Mesenchymal stem cell (in vitro differentiated cells and primary cell): ENCODE measurements around the gene CXorf65.

Source experiments
- DNase-seq: peaks from one replicate; pipeline ENCODE4 v3.0.0-alpha.2; 2013
- H2AFZ ChIP-seq: one replicate; pipeline ENCODE4 v1.6.1; 2013; ENCODE audit warnings: low read depth, mild to moderate bottlenecking, control low read depth, inconsistent platforms, low read length, moderate library complexity
- H2AK5ac ChIP-seq: 2 replicates; pipeline ENCODE4 v1.6.1; 2013; ENCODE audit warnings: low read length, moderate library complexity, mild to moderate bottlenecking, inconsistent platforms; ENCODE audit not compliant: severe bottlenecking
- H2BK120ac ChIP-seq: one replicate; pipeline ENCODE4 v1.6.1; 2013; ENCODE audit warnings: low read depth, mild to moderate bottlenecking, inconsistent platforms, low read length, moderate library complexity
- H2BK12ac ChIP-seq, 2 experiments: one replicate each; pipeline ENCODE4 v1.6.1; 2013; ENCODE audit warnings: inconsistent platforms in 2 of 2, low read length in 2 of 2, mild to moderate bottlenecking in 2 of 2, moderate library complexity in 2 of 2, control low read depth in 1 of 2
- H2BK15ac ChIP-seq: one replicate; pipeline ENCODE4 v1.6.1; 2013; ENCODE audit warnings: mild to moderate bottlenecking, low read depth, inconsistent platforms; ENCODE audit not compliant: poor library complexity, severe bottlenecking
- H2BK5ac ChIP-seq: 2 replicates; pipeline ENCODE4 v1.6.1; 2013; ENCODE audit warnings: low read depth, mild to moderate bottlenecking, low read length, control low read depth, inconsistent platforms; ENCODE audit not compliant: poor library complexity, severe bottlenecking
- H3K14ac ChIP-seq, 2 experiments: one replicate each; pipeline ENCODE4 v1.6.1; 2013; ENCODE audit warnings: inconsistent platforms in 2 of 2, low read length in 2 of 2, control low read depth in 1 of 2, mild to moderate bottlenecking in 1 of 2, moderate library complexity in 1 of 2
- H3K18ac ChIP-seq, 2 experiments: one replicate each; pipeline ENCODE4 v1.6.1; 2013; ENCODE audit warnings: inconsistent platforms in 2 of 2, low read length in 2 of 2, control low read depth in 1 of 2, low read depth in 1 of 2, mild to moderate bottlenecking in 1 of 2
- H3K23ac ChIP-seq, 2 experiments: one replicate each; pipeline ENCODE4 v1.6.1; 2013; ENCODE audit warnings: inconsistent platforms in 2 of 2, low read length in 2 of 2, mild to moderate bottlenecking in 2 of 2, moderate library complexity in 2 of 2, control low read depth in 1 of 2
- H3K27ac ChIP-seq: 2 replicates; pipeline ENCODE4 v1.5.1; 2013; ENCODE audit warnings: mild to moderate bottlenecking, moderate library complexity, low read length, control low read depth, inconsistent platforms; ENCODE audit not compliant: poor library complexity, severe bottlenecking
- H3K27me3 ChIP-seq, 2 experiments: 2 replicates each; pipeline versions ENCODE4 v1.6.1 to v1.7.0; 2013; ENCODE audit warnings: low read length in 2 of 2, mild to moderate bottlenecking in 2 of 2, moderate library complexity in 2 of 2, control low read depth in 1 of 2, inconsistent platforms in 1 of 2; ENCODE audit not compliant: control insufficient read depth in 1 of 2, insufficient read depth in 1 of 2
- H3K36me3 ChIP-seq, 2 experiments: 2 replicates each; pipeline versions ENCODE4 v1.6.1 to v1.7.0; 2013; ENCODE audit warnings: low read length in 2 of 2, control low read depth in 1 of 2, inconsistent platforms in 1 of 2, low read depth in 1 of 2, mild to moderate bottlenecking in 1 of 2; ENCODE audit not compliant: insufficient read depth in 2 of 2, control insufficient read depth in 1 of 2
- H3K4ac ChIP-seq, 2 experiments: one replicate each; pipeline ENCODE4 v1.6.1; 2013; ENCODE audit warnings: inconsistent platforms in 2 of 2, low read length in 2 of 2, mild to moderate bottlenecking in 2 of 2, moderate library complexity in 2 of 2, control low read depth in 1 of 2, low read depth in 1 of 2
- H3K4me1 ChIP-seq: 2 replicates; pipeline ENCODE4 v1.6.1; 2013; ENCODE audit warnings: low read depth, low read length, control low read depth; ENCODE audit not compliant: control insufficient read depth, insufficient read depth
- H3K4me2 ChIP-seq: 2 replicates; pipeline ENCODE4 v1.6.1; 2013; ENCODE audit warnings: low read length, mild to moderate bottlenecking, inconsistent platforms; ENCODE audit not compliant: poor library complexity, severe bottlenecking
- H3K4me3 ChIP-seq, 2 experiments: 2 replicates each; pipeline versions ENCODE4 v1.5.1 to v1.7.0; 2013; ENCODE audit warnings: low read length in 2 of 2, mild to moderate bottlenecking in 2 of 2, control low read depth in 1 of 2, low read depth in 1 of 2; ENCODE audit not compliant: insufficient read depth in 1 of 2
- H3K79me1 ChIP-seq: replicated peaks from 2 replicates; pipeline ENCODE4 v1.6.1; 2013; ENCODE audit warnings: mild to moderate bottlenecking, control low read depth, low read length, inconsistent platforms; ENCODE audit not compliant: poor library complexity, severe bottlenecking
- H3K9ac ChIP-seq: 2 replicates; pipeline ENCODE4 v1.7.0; 2013; ENCODE audit warnings: mild to moderate bottlenecking, low read length, moderate library complexity
- H3K9me3 ChIP-seq: 2 replicates; pipeline ENCODE4 v1.7.0; 2013; ENCODE audit warnings: mild to moderate bottlenecking, low read length; ENCODE audit not compliant: control insufficient read depth
- H4K8ac ChIP-seq: one replicate; pipeline ENCODE4 v1.6.1; 2013; ENCODE audit warnings: inconsistent platforms, mild to moderate bottlenecking, low read length, moderate library complexity
- H4K91ac ChIP-seq: one replicate; pipeline ENCODE4 v1.6.1; 2013; ENCODE audit warnings: mild to moderate bottlenecking, low read length, inconsistent platforms
- WGBS: methylation state at CpG from one replicate; pipeline ENCODE4 v1.1.7; 2013; ENCODE audit warnings: mixed read lengths; 5-methylcytosine and 5-hydroxymethylcytosine counted together

Gene CXorf65

DNA sequence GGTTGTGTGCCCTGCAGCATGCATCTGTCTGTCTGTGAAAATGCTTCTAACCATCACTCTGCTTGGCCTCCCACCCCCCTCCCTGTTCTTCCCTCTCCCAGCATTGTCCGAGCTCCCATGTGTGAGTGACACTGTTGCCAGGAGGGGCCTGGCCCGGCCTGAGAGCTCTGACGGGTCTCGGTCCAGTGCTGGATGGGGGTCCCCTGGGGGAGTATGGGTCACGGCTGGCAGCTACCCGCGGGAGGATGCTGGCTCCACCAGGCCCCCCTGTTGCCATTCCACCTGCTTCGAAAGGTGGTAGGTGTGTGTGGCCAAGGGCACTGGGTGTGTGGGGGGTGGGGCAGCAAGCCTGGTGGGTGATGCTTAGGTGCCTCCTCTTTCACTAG is 41.7 kb upstream of the CXorf65 start:
- H3K23ac ChIP-seq, result no peak overlapping the region
- WGBS, result 96% methylated on average over 7 of the region's 8 CpGs

DNA sequence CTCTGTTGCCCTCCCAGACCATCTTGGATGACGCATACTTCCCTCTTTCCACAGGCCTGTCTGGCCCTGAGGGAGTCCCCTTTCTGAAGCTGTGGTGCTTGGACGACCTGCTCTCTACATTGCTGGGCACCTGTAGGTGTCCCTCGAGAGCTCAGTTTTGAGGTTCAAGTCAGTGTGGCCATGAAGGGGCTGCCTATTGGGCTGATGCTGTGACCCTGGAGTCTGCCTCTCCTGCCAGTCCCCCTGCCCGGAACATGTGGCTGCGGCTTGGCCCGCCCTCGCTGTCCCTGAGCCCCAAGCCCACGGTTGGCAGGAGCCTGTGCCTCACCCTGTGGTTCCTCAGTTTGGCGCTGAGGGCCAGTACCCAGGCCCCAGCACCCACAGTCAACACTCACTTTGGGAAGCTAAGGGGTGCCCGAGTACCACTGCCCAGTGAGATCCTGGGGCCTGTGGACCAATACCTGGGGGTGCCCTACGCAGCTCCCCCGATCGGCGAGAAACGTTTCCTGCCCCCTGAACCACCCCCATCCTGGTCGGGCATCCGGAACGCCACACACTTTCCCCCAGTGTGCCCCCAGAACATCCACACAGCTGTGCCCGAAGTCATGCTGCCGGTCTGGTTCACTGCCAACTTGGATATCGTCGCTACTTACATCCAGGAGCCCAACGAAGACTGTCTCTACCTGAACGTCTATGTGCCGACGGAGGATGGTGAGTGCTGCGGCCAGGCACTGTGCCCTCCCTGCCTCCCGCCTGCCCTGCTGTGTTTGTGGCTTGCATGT is 41.1 kb upstream of the CXorf65 start:
- H3K4me1 ChIP-seq, result peaks cover 13% of the 10 kb centered on the region
- no peak overlapping the region for H3K18ac ChIP-seq
- no peak overlapping the region for H2AK5ac ChIP-seq
- H3K23ac ChIP-seq, result no peak overlapping the region
- peaks cover 0 to 32% of the 10 kb centered on the region in 2 experiments for H3K27me3 ChIP-seq
- 97% methylated on average over 21 of the region's 28 CpGs for WGBS
- H2BK5ac ChIP-seq, result no peak overlapping the region
- no peak overlapping the region for H4K8ac ChIP-seq
- no peak overlapping the region for H3K4me3 ChIP-seq
- no peaks in the 10 kb centered on the region for H3K79me1 ChIP-seq
- H2BK15ac ChIP-seq, result no peak overlapping the region
- no peak overlapping the region for H3K4me2 ChIP-seq
- H2BK120ac ChIP-seq, result no peak overlapping the region
- H3K14ac ChIP-seq, result no peak overlapping the region
- no peak overlapping the region for H4K91ac ChIP-seq
- DNase-seq, result no peak
- no peak overlapping the region for H2AFZ ChIP-seq
- H2BK12ac ChIP-seq, result no peak overlapping the region
- no peak overlapping the region for H3K27ac ChIP-seq
- no peaks in the 10 kb centered on the region for H3K9me3 ChIP-seq
- H3K36me3 ChIP-seq, result peaks cover 0 to 7% of the 10 kb centered on the region in 2 experiments
- no peak overlapping the region for H3K9ac ChIP-seq
- no peak overlapping the region for H3K4ac ChIP-seq

More for the DNA sequence above, 41.7 kb upstream of the CXorf65 start:
- Histone ChIP-seq H2BK12ac (no peak overlapping the region), H3K4me2 (no peak overlapping the region), H3K14ac (no peak overlapping the region), H2AFZ (no peak overlapping the region), H4K91ac (no peak overlapping the region), H2BK5ac (no peak overlapping the region), H2AK5ac (no peak overlapping the region), H3K4ac (no peak overlapping the region), H4K8ac (no peak overlapping the region), H3K4me3 (no peak overlapping the region), H3K27ac (no peak overlapping the region), H3K27me3 (peaks cover 0 to 38% of the 10 kb centered on the region in 2 experiments), H2BK120ac (no peak overlapping the region), H3K36me3 (peaks cover 0 to 5% of the 10 kb centered on the region in 2 experiments), H3K9me3 (no peaks in the 10 kb centered on the region), H3K18ac (no peak overlapping the region), H3K9ac (no peak overlapping the region), H3K4me1 (peaks cover 13% of the 10 kb centered on the region), H3K79me1 (no peaks in the 10 kb centered on the region), H2BK15ac (no peak overlapping the region)
- DNase-seq, result no peak

DNA sequence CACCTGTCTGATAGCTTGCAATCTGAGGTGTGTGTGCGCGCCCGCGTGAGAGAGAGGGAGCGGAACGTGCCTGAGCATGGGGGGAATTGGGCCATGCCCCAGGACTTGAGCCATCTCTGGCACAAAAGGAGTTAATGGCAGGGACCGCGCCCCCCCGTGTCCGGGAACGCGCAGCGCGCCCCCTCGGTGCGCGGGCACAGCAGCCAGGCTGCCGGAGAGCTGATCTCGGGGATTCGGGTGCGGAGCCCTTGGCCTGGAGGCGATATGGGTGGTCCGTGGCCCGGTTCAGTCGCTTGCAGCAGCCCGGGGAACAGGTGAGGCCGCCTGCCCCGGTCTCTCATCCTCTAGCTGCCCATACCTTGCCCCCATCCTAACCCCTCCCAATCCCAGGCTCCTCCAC is 38.1 kb upstream of the CXorf65 start, which contains the start of gene NLGN3:
Gene NLGN3, plus strand, starts transcription at position 191 of the 400 bp plus-strand sequence. CDS start 2,909 bp downstream, outside the sequence.
- DNase-seq, result no peak
- 14% methylated on average over 25 of the region's 28 CpGs for WGBS
- peak within 1 kb of the TSS; percentile 61 for H3K4me2 ChIP-seq
- no peak within 1 kb of the TSS for H3K23ac ChIP-seq
- no peak within 1 kb of the TSS for H3K14ac ChIP-seq
- H3K4me3 ChIP-seq, result peak within 1 kb of the TSS in 1 of 2 experiments; percentile 63
- H3K79me1 ChIP-seq, result no peaks in the 10 kb centered on the region
- H4K8ac ChIP-seq, result peak within 1 kb of the TSS; percentile 28
- no peak within 1 kb of the TSS for H3K4ac ChIP-seq
- peak within 1 kb of the TSS; percentile 21 to 49 for H3K18ac ChIP-seq
- H2BK12ac ChIP-seq, result no peak within 1 kb of the TSS
- H3K9me3 ChIP-seq, result no peaks in the 10 kb centered on the region
- H3K4me1 ChIP-seq, result peaks cover 13% of the 10 kb centered on the region
- H3K27me3 ChIP-seq, result peaks cover 0 to 15% of the 10 kb centered on the region in 2 experiments
- peak within 1 kb of the TSS; percentile 27 for H2AFZ ChIP-seq
- no peak within 1 kb of the TSS for H2BK120ac ChIP-seq
- H3K27ac ChIP-seq, result no peak within 1 kb of the TSS
- no peak within 1 kb of the TSS for H2AK5ac ChIP-seq
- H4K91ac ChIP-seq, result no peak within 1 kb of the TSS
- H3K9ac ChIP-seq, result peak within 1 kb of the TSS; percentile 40
- H3K36me3 ChIP-seq, result peaks cover 14 to 22% of the 10 kb centered on the region in 2 experiments
- no peak within 1 kb of the TSS for H2BK15ac ChIP-seq
- no peak within 1 kb of the TSS for H2BK5ac ChIP-seq

DNA sequence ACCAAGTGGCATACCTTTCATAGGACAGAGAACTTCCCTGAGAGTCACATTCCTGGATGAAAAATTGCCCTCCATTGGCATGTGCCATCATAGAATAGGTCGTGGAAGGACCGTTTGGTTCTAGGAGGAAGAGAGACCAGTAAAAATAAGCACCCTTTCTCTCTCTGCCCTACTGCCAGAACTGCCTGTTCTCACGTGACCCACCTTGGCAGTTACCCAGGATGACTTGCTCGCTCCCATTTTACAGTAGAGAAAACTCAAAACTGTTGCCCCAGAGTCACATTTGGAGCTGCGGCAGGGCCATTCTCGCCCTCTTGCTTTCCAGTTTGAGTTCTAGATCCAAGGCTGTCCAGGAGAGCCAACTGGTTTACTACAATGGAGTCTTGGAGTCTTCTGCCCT is 37.0 kb upstream of the CXorf65 start:
- Histone ChIP-seq H2BK12ac (no peak overlapping the region), H3K14ac (no peak overlapping the region), H3K27me3 (peaks cover 0 to 20% of the 10 kb centered on the region in 2 experiments), H3K9ac (no peak overlapping the region), H3K4me2 (no peak overlapping the region), H3K79me1 (no peaks in the 10 kb centered on the region), H2BK120ac (no peak overlapping the region), H2BK15ac (no peak overlapping the region), H3K4ac (no peak overlapping the region), H3K18ac (no peak overlapping the region), H2AFZ (no peak overlapping the region), H2BK5ac (no peak overlapping the region), H3K4me3 (no peak overlapping the region), H3K4me1 (peaks cover 15% of the 10 kb centered on the region), H2AK5ac (no peak overlapping the region), H3K27ac (no peak overlapping the region), H4K91ac (no peak overlapping the region), H3K36me3 (peaks cover 23 to 24% of the 10 kb centered on the region in 2 experiments), H3K9me3 (no peaks in the 10 kb centered on the region), H4K8ac (no peak overlapping the region), H3K23ac (no peak overlapping the region)
- no peak for DNase-seq
- 98% methylated on average over 6 of the region's 6 CpGs for WGBS
